Right lobe of liver (tissue), 4 donors: Measurements from ENCODE around the gene PLA2G4F.

Experiments
- CTCF ChIP-seq, 4 donors: fragments of 200-600 bp in 3 of 4; fragments of 450-650 bp in 1 of 4; IDR thresholded peaks; one replicate each; pipeline versions ENCODE4 v1.5.1 to v1.8.0; 2016 to 2022; ENCODE audit warnings: antibody characterized with exemption in 4 of 4, mild to moderate bottlenecking in 2 of 4
- POLR2A ChIP-seq: fragments of 450-650 bp; IDR thresholded peaks from one replicate; pipeline ENCODE4 v1.6.1; 2017; ENCODE audit warnings: antibody characterized with exemption, mild to moderate bottlenecking
- donor health status: DM: no; HTN: no; CAD: no.
- donor health status: DM: no; HTN: no; CAD: no.
- donor health status: DM: no; HTN: yes; CAD: no.

- TF ChIP-seq CTCF (IDR thresholded peaks at IDR 0.05) (no peak), POLR2A (no peak)
Observed at GRCh38 chr15:42102646-42103235, 53.7 kb downstream of the PLA2G4F start.
